ENCODE data around the gene MPL. TPM values are rescaled to one million over a fixed set of nuclear protein-coding genes. Genes with fewer than 3 reads are reported as not detected.

Gene MPL
- total and polyA plus RNA-seq, 3 experiments from 2014 or later = not detected

DNA sequence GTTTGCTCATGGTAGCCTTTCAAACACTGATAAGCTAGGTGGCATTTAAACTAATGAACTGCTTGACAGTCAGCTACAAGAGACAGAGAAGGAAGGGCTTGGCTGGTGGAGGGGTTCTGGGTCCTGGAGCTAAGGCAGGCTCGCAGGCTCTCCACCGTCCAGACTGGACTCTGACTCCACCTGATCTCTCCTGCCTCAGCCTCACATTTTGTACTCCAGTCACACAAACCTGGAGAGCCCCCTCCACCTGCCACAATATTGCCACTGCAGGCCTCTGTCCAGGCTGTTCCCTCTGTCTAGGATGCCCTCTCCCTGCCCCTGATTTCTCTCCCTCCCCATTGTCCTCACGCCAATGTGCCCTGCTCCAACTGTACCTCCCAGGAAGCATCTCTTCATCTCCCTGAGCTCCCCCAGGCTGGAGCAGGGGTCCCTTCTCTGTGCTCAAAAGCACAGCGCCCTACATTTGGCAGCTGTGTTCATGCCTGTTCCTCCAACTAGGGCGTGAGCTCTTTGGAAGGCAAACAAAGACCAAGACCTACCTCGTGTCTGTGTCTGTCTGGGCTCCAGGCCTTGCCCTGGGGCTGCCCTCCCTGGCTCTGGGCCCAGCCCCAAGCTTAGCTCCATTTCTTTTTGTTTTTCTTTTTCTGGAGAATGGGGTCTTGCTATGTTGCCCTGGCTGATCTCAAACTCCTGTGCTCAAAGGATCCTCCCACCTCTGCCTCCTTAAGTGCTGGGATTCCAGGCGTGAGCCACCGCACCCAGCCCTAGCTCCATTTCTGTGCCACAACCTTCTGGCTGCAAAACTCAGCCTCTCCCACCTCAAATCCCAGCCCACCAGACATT is 33.9 kb upstream of the MPL start:
- ChIA-PET POLR2A (no interaction called here), CTCF (interaction anchor here (1.3 kb wide), 1 partner anchor 111 kb away, joined by 5 read pairs; no protein-coding TSS in a partner anchor)
- H3K4me3 ChIP-seq (ENCODE audit: low read length) = no peak overlapping the region
- no peak overlapping the region for H3K27ac ChIP-seq (ENCODE audit: low read depth, low read length)
- peak in 1 of 5 donors; percentile 12 for DNase-seq
- no peaks in the 10 kb centered on the region for H3K27me3 ChIP-seq (ENCODE audit: insufficient read depth, low read length, poor library complexity, severe bottlenecking)
- no peaks in the 10 kb centered on the region for H3K36me3 ChIP-seq (ENCODE audit: insufficient read depth, low read length)
- no peaks in the 10 kb centered on the region for H3K4me1 ChIP-seq (ENCODE audit: insufficient read depth, low read length)
- peaks cover 1 to 27% of the 10 kb centered on the region in 2 donors for H3K27me3 Mint-ChIP-seq
- H3K27ac Mint-ChIP-seq = peak overlapping the region in 1 of 8 donors; percentile 2
- H3K9me3 Mint-ChIP-seq = no peaks in the 10 kb centered on the region
- no peaks in the 10 kb centered on the region for H3K9me3 ChIP-seq (ENCODE audit: low read length)
- no peaks in the 10 kb centered on the region for H3K4me1 Mint-ChIP-seq
- H3K36me3 Mint-ChIP-seq = no peaks in the 10 kb centered on the region
- no peak overlapping the region for H3K4me3 Mint-ChIP-seq

DNA sequence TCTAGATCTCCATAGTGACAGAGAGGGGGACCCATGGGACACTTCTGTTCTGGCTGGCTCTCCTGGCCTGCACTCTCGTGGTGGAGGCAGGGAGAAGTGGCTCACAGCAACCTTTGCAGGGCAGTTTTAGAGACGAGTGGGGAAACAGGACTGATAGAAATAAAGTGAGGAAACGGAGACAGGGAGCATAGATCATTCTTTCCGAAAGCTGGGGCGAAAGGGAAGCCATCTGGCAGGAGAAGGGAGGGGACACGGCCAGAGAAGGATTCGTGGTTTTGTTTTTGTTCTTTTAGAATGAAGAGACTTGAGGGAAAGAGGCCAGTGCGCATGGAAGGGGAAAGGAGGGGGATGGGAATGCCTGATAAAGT is 33.3 kb upstream of the MPL start:
- no peaks in the 10 kb centered on the region for H3K4me1 ChIP-seq (ENCODE audit: insufficient read depth, low read length)
- H3K27me3 Mint-ChIP-seq = peaks cover 1 to 28% of the 10 kb centered on the region in 2 donors
- H3K36me3 Mint-ChIP-seq = no peaks in the 10 kb centered on the region
- no peak overlapping the region for H3K27ac Mint-ChIP-seq
- DNase-seq = no peak
- ChIA-PET POLR2A (no interaction called here), CTCF (interaction anchor here (1.3 kb wide), 1 partner anchor 110 kb away, joined by 5 read pairs; no protein-coding TSS in a partner anchor)
- no peak overlapping the region for H3K27ac ChIP-seq (ENCODE audit: low read depth, low read length)
- H3K27me3 ChIP-seq (ENCODE audit: insufficient read depth, low read length, poor library complexity, severe bottlenecking) = no peaks in the 10 kb centered on the region
- no peak overlapping the region for H3K4me3 ChIP-seq (ENCODE audit: low read length)
- no peaks in the 10 kb centered on the region for H3K4me1 Mint-ChIP-seq
- no peaks in the 10 kb centered on the region for H3K9me3 Mint-ChIP-seq
- no peaks in the 10 kb centered on the region for H3K36me3 ChIP-seq (ENCODE audit: insufficient read depth, low read length)
- H3K9me3 ChIP-seq (ENCODE audit: low read length) = no peaks in the 10 kb centered on the region
- H3K4me3 Mint-ChIP-seq = no peak overlapping the region

GRCh38 chr1:43304771-43305300 is 32.8 kb upstream of the MPL start:
- Mint-ChIP-seq H3K9me3 (no peaks in the 10 kb centered on the region), H3K27me3 (peaks cover under 1 to 28% of the 10 kb centered on the region in 2 donors), H3K4me1 (no peaks in the 10 kb centered on the region), H3K4me3 (no peak overlapping the region), H3K36me3 (no peaks in the 10 kb centered on the region), H3K27ac (no peak overlapping the region)
- CTCF ChIA-PET = no interaction called here
- no peaks in the 10 kb centered on the region for H3K4me1 ChIP-seq (ENCODE audit: insufficient read depth, low read length)
- no peak overlapping the region for H3K4me3 ChIP-seq (ENCODE audit: low read length)
- DNase-seq = peak in 1 of 5 donors; percentile 29
- no peak overlapping the region for H3K27ac ChIP-seq (ENCODE audit: low read depth, low read length)
- H3K9me3 ChIP-seq (ENCODE audit: low read length) = no peaks in the 10 kb centered on the region
- POLR2A ChIA-PET = no interaction called here
- no peaks in the 10 kb centered on the region for H3K27me3 ChIP-seq (ENCODE audit: insufficient read depth, low read length, poor library complexity, severe bottlenecking)
- no peaks in the 10 kb centered on the region for H3K36me3 ChIP-seq (ENCODE audit: insufficient read depth, low read length)

GRCh38 chr1:43305461-43305860 is 32.2 kb upstream of the MPL start:
- Histone ChIP-seq H3K4me1 (ENCODE audit: insufficient read depth, low read length) (no peaks in the 10 kb centered on the region), H3K27me3 (ENCODE audit: insufficient read depth, low read length, poor library complexity, severe bottlenecking) (no peaks in the 10 kb centered on the region), H3K36me3 (ENCODE audit: insufficient read depth, low read length) (no peaks in the 10 kb centered on the region), H3K4me3 (ENCODE audit: low read length) (no peak overlapping the region), H3K27ac (ENCODE audit: low read depth, low read length) (no peak overlapping the region), H3K9me3 (ENCODE audit: low read length) (no peaks in the 10 kb centered on the region)
- no peaks in the 10 kb centered on the region for H3K36me3 Mint-ChIP-seq
- H3K4me3 Mint-ChIP-seq = no peak overlapping the region
- ChIA-PET POLR2A (no interaction called here), CTCF (no interaction called here)
- no peaks in the 10 kb centered on the region for H3K4me1 Mint-ChIP-seq
- H3K27ac Mint-ChIP-seq = peak overlapping the region in 1 of 8 donors; percentile 8
- peak in 1 of 5 donors; percentile 2 for DNase-seq
- peaks cover 3 to 28% of the 10 kb centered on the region in 2 donors for H3K27me3 Mint-ChIP-seq
- no peaks in the 10 kb centered on the region for H3K9me3 Mint-ChIP-seq

DNA sequence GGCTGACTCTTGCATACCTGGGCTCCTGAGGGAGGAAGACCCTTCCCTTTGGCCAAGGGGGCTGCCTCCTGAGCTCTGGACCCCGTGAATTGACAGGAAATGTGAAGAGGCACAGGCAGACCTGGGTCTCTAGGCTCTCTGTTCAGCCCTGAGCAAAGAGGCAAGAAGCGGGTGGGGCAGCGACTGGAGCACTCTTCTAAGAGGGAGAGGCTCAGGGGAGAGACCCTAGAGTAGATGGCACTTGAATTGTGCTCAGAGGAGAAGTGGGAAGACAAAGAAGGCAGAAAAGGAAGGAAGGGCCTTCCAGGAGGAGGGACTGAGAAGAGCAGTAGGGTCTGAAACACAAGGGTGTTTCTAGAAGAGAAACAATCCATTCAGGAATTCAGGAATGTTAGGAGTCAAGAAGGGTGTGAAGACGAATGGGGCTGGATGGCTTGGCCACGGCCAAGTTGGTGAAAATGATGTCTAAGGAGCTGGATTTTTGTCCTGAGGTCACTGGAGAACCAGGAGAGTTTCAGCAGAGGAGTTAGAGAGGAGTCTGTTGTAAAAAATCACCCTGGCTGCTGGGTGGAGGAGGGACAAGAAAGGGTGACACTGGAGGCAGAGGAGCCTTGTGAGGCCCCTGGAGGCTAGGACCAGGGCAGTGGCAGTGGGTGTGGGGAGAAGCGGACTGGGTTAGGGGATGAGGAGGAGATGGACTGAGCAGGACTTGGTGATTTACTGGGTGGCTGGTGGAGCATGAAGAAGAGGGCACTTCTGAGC is 31.5 kb upstream of the MPL start:
- Mint-ChIP-seq H3K36me3 (no peaks in the 10 kb centered on the region), H3K27ac (peak overlapping the region in 1 of 8 donors; percentile 95), H3K4me1 (no peaks in the 10 kb centered on the region), H3K27me3 (peaks cover 3 to 28% of the 10 kb centered on the region in 2 donors), H3K4me3 (no peak overlapping the region), H3K9me3 (no peaks in the 10 kb centered on the region)
- Histone ChIP-seq H3K4me1 (ENCODE audit: insufficient read depth, low read length) (no peaks in the 10 kb centered on the region), H3K27me3 (ENCODE audit: insufficient read depth, low read length, poor library complexity, severe bottlenecking) (no peaks in the 10 kb centered on the region), H3K4me3 (ENCODE audit: low read length) (no peak overlapping the region), H3K27ac (ENCODE audit: low read depth, low read length) (no peak overlapping the region), H3K9me3 (ENCODE audit: low read length) (no peaks in the 10 kb centered on the region), H3K36me3 (ENCODE audit: insufficient read depth, low read length) (no peaks in the 10 kb centered on the region)
- peak in 1 of 5 donors; percentile 21 for DNase-seq
- ChIA-PET POLR2A (no interaction called here), CTCF (no interaction called here)

GRCh38 chr1:43306688-43307457 is 30.7 kb upstream of the MPL start:
- H3K4me3 ChIP-seq (ENCODE audit: low read length) = no peak overlapping the region
- Mint-ChIP-seq H3K9me3 (no peaks in the 10 kb centered on the region), H3K4me1 (no peaks in the 10 kb centered on the region), H3K27me3 (peaks cover 3 to 28% of the 10 kb centered on the region in 2 donors), H3K27ac (peak overlapping the region in 1 of 8 donors; percentile 95), H3K36me3 (no peaks in the 10 kb centered on the region), H3K4me3 (no peak overlapping the region)
- no peaks in the 10 kb centered on the region for H3K9me3 ChIP-seq (ENCODE audit: low read length)
- H3K27ac ChIP-seq (ENCODE audit: low read depth, low read length) = no peak overlapping the region
- POLR2A ChIA-PET = no interaction called here
- no peaks in the 10 kb centered on the region for H3K36me3 ChIP-seq (ENCODE audit: insufficient read depth, low read length)
- H3K4me1 ChIP-seq (ENCODE audit: insufficient read depth, low read length) = no peaks in the 10 kb centered on the region
- peak in 1 of 5 donors; percentile 28 for DNase-seq
- no peaks in the 10 kb centered on the region for H3K27me3 ChIP-seq (ENCODE audit: insufficient read depth, low read length, poor library complexity, severe bottlenecking)
- CTCF ChIA-PET = no interaction called here

DNA sequence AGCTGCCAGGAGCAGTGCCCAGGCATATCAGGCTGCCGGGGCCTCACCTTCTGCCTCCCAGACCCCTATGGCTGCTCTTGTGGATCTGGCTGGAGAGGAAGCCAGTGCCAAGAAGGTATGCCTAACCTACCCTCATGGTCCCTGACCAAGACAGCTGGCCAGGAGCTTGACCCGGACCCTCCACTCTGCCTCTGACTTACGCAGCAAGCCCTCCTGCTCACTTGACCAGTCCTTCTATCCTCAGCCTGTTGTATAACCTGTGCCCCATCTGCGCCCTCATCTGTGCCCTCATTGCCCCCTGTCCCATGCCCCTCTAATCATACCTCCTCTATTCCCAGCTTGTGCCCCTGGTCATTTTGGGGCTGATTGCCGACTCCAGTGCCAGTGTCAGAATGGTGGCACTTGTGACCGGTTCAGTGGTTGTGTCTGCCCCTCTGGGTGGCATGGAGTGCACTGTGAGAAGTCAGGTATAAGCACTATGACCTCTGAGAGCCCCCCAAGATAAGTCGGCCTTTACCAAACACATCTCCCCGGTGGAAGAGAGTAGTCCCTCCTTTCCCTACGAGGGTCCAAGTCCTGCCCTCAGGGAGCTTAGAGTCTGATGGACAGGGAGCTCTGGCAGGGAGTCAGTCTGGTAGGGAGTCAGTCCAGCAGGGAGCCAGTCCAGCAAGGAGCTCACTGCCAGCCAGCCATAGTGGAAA is 30.0 kb upstream of the MPL start:
- no peaks in the 10 kb centered on the region for H3K9me3 ChIP-seq (ENCODE audit: low read length)
- H3K9me3 Mint-ChIP-seq = no peaks in the 10 kb centered on the region
- no peak overlapping the region for H3K27ac Mint-ChIP-seq
- peaks cover 3 to 20% of the 10 kb centered on the region in 2 donors for H3K27me3 Mint-ChIP-seq
- H3K27ac ChIP-seq (ENCODE audit: low read depth, low read length) = no peak overlapping the region
- no peaks in the 10 kb centered on the region for H3K36me3 Mint-ChIP-seq
- no peaks in the 10 kb centered on the region for H3K4me1 Mint-ChIP-seq
- H3K27me3 ChIP-seq (ENCODE audit: insufficient read depth, low read length, poor library complexity, severe bottlenecking) = no peaks in the 10 kb centered on the region
- ChIA-PET POLR2A (no interaction called here), CTCF (no interaction called here)
- H3K4me3 ChIP-seq (ENCODE audit: low read length) = no peak overlapping the region
- no peak overlapping the region for H3K4me3 Mint-ChIP-seq
- no peaks in the 10 kb centered on the region for H3K4me1 ChIP-seq (ENCODE audit: insufficient read depth, low read length)
- no peaks in the 10 kb centered on the region for H3K36me3 ChIP-seq (ENCODE audit: insufficient read depth, low read length)
- peak in 1 of 5 donors; percentile 12 for DNase-seq
